OCI-LY7 (cell line): Measurements from ENCODE around the gene TAB2. TPM values are rescaled to one million over a fixed set of nuclear protein-coding genes. Genes with fewer than 3 reads are reported as not detected.

Experiments
- BruUV-seq: library from RNA; stranded (reverse); fragments of 400-500 nt; replicated peaks from 2 replicates; lab custom pipeline; 2021; lab: Mats Ljungman, UMichigan
- CTCF ChIA-PET: fragments of 300-600 bp; sonication (Branson Sonifier 250); formaldehyde crosslinking; loops from one replicate; lab custom pipeline; 2022; ENCODE audit warnings: antibody characterized with exemption; ENCODE audit not compliant: unreplicated experiment; lab: Charles Lee
- POLR2A ChIA-PET: fragments of 300-600 bp; sonication (Branson Sonifier 250); formaldehyde crosslinking; loops from one replicate; lab custom pipeline; 2022; ENCODE audit warnings: antibody characterized with exemption; lab: Charles Lee
- DNase-seq: peaks from one replicate; pipeline ENCODE4 v3.0.0-alpha.2; 2015; ENCODE audit warnings: low spot score
- H2AFZ ChIP-seq: fragments of 200-600 bp; sonication (generic), shearing (Covaris generic); 2 replicates; pipeline ENCODE4 v1.6.1; 2014; ENCODE audit warnings: mild to moderate bottlenecking, antibody characterized with exemption, low read length, moderate library complexity
- H3K27ac ChIP-seq: fragments of 200-600 bp; sonication (generic); 2 replicates; pipeline ENCODE4 v1.5.1; 2014; ENCODE audit warnings: mixed run types, low read depth, mild to moderate bottlenecking, moderate library complexity, low read length, inconsistent platforms; ENCODE audit not compliant: poor library complexity, severe bottlenecking
- H3K36me3 ChIP-seq: fragments of 200-600 bp; sonication (generic); 2 replicates; pipeline ENCODE4 v1.6.1; 2014; ENCODE audit warnings: mild to moderate bottlenecking, antibody characterized with exemption, low read length, moderate library complexity, mixed read lengths; ENCODE audit not compliant: insufficient read depth
- H3K4me1 ChIP-seq: fragments of 200-600 bp; sonication (generic); 2 replicates; pipeline ENCODE4 v1.5.1; 2014; ENCODE audit warnings: mild to moderate bottlenecking, low read length; ENCODE audit not compliant: insufficient read depth, poor library complexity, severe bottlenecking
- H3K4me2 ChIP-seq: fragments of 200-600 bp; sonication (generic); 2 replicates; pipeline ENCODE4 v1.6.1; 2014; ENCODE audit warnings: mild to moderate bottlenecking, low read length
- H3K4me3 ChIP-seq: fragments of 200-600 bp; sonication (generic); 2 replicates; pipeline ENCODE4 v1.5.1; 2014; ENCODE audit warnings: mild to moderate bottlenecking, low read depth, low read length; ENCODE audit not compliant: poor library complexity, severe bottlenecking
- H3K79me2 ChIP-seq: fragments of 200-600 bp; sonication (generic); 2 replicates; pipeline ENCODE4 v1.6.1; 2016; ENCODE audit warnings: low read depth, mild to moderate bottlenecking, low read length, moderate library complexity, mixed read lengths; ENCODE audit not compliant: insufficient read depth
- H3K9me2 ChIP-seq: fragments of 200-600 bp; sonication (generic); 2 replicates; pipeline ENCODE4 v1.6.1; 2016; ENCODE audit warnings: mild to moderate bottlenecking, low read length, mixed read lengths; ENCODE audit not compliant: insufficient read depth
- H3K9me3 ChIP-seq: fragments of 200-600 bp; sonication (generic); 2 replicates; pipeline ENCODE4 v1.6.1; 2014; ENCODE audit warnings: mild to moderate bottlenecking, mixed run types, low read length, mixed read lengths
- H4K20me1 ChIP-seq: fragments of 200-600 bp; sonication (generic); 2 replicates; pipeline ENCODE4 v1.6.1; 2014; ENCODE audit warnings: mild to moderate bottlenecking, antibody characterized with exemption, low read length, moderate library complexity, mixed read lengths; ENCODE audit not compliant: insufficient read depth
- EZH2phosphoT487 ChIP-seq: fragments of 200-600 bp; sonication (generic); IDR thresholded peaks from 2 replicates; pipeline ENCODE4 v1.6.1; 2018; ENCODE audit warnings: low read depth, borderline replicate concordance, mild to moderate bottlenecking, mixed run types, antibody characterized with exemption, low read length, moderate library complexity, mixed read lengths
- intact Hi-C: fragments of 100-400 bp; cut with micrococcal nuclease; formaldehyde crosslinking; loops from one replicate; pipeline ENCODE4 v1.10.0; 2022; ENCODE audit not compliant: unreplicated experiment
- total RNA-seq, 2 experiments: library from RNA; depleted of rRNA in 1 of 2; stranded (reverse); fragments of >200 nt in 1 of 2; shearing (Covaris generic) in 1 of 2; gene quantifications; 2 replicates each; pipeline ENCODE4 v1.2.3, GENCODE V29; 2014 to 2022
- TF ChIP-seq, protein P1 (sequence below): fragments of 200-600 bp; sonication (generic); conservative IDR thresholded peaks from 2 replicates; pipeline ENCODE4 v1.5.1; 2014; ENCODE audit warnings: mild to moderate bottlenecking, antibody characterized with exemption, low read length, moderate library complexity, mixed read lengths

Gene TAB2
- total RNA-seq, 2 experiments from 2014 or later, result 17.3 to 35.8 TPM

DNA sequence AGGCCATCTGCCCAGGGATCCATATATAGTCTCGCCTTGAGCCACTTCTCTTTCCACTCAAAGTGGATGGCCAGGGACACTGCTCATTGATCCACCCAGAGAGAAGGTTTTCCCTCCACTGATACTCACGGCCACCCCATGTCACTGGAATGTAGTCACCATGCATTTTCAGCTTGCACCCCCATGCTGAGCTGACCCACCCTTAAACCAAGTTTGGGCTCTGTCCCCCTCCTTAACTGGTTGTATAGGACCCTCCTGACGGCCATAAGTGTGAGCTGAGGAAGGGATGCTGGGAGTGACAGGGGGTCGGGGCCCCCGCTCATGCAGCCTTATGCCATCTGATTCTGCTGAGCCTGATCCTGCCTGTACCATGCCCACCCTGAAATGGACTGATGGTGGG is 108.2 kb downstream of the TAB2 start:
- ChIA-PET CTCF (interaction anchor here (0.7 to 1.2 kb wide), 2 partner anchors 230 to 344 kb away, joined by 3 read pairs; no protein-coding TSS in a partner anchor), POLR2A (no interaction called here)
- no peaks in the 10 kb centered on the region for H3K4me1 ChIP-seq
- no peaks in the 10 kb centered on the region for H3K9me2 ChIP-seq
- no peaks in the 10 kb centered on the region for H3K36me3 ChIP-seq
- no peaks in the 10 kb centered on the region for H4K20me1 ChIP-seq
- H3K4me2 ChIP-seq, result no peak overlapping the region
- no TSS peak for BruUV-seq
- H2AFZ ChIP-seq, result no peak overlapping the region
- no peak overlapping the region for H3K4me3 ChIP-seq
- DNase-seq, result no peak
- H3K9me3 ChIP-seq, result no peaks in the 10 kb centered on the region
- H3K79me2 ChIP-seq, result no peaks in the 10 kb centered on the region
- TF ChIP-seq, protein P1, sequence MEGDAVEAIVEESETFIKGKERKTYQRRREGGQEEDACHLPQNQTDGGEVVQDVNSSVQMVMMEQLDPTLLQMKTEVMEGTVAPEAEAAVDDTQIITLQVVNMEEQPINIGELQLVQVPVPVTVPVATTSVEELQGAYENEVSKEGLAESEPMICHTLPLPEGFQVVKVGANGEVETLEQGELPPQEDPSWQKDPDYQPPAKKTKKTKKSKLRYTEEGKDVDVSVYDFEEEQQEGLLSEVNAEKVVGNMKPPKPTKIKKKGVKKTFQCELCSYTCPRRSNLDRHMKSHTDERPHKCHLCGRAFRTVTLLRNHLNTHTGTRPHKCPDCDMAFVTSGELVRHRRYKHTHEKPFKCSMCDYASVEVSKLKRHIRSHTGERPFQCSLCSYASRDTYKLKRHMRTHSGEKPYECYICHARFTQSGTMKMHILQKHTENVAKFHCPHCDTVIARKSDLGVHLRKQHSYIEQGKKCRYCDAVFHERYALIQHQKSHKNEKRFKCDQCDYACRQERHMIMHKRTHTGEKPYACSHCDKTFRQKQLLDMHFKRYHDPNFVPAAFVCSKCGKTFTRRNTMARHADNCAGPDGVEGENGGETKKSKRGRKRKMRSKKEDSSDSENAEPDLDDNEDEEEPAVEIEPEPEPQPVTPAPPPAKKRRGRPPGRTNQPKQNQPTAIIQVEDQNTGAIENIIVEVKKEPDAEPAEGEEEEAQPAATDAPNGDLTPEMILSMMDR, result no peak
- no peak for TF ChIP-seq EZH2phosphoT487
- no peak overlapping the region for H3K27ac ChIP-seq
- intact Hi-C loops, result no loop called here

DNA sequence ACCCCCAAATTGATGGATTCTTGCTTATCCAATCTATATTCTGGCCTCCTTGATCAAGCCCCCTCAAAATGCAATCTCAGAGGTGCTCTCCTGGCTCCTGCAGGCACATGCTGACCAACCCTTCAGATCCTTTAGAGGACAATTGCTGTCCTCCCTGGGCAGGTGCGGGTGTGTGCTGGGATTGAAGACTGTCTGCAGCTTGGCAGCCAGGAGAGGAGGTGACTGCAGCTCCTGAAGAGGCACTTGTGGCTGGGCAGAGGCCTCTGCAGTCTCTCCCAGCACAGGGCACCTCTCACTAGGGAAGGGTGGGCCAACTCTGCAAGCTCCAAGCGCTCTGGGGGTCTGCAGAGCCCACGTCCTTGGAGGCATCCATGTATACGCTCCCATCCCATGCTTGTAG is 111.1 kb downstream of the TAB2 start:
- no peak for TF ChIP-seq EZH2phosphoT487
- TF ChIP-seq, protein P1, result no peak
- intact Hi-C loops, result no loop called here
- BruUV-seq, result no TSS peak
- Histone ChIP-seq H3K4me2 (no peak overlapping the region), H3K36me3 (no peaks in the 10 kb centered on the region), H3K9me2 (no peaks in the 10 kb centered on the region), H3K9me3 (no peaks in the 10 kb centered on the region), H3K4me1 (peaks cover 7% of the 10 kb centered on the region), H4K20me1 (no peaks in the 10 kb centered on the region), H3K79me2 (no peaks in the 10 kb centered on the region), H2AFZ (no peak overlapping the region), H3K4me3 (no peak overlapping the region), H3K27ac (no peak overlapping the region)
- no peak for DNase-seq
- POLR2A ChIA-PET, result no interaction called here
- CTCF ChIA-PET, result no interaction called here

DNA sequence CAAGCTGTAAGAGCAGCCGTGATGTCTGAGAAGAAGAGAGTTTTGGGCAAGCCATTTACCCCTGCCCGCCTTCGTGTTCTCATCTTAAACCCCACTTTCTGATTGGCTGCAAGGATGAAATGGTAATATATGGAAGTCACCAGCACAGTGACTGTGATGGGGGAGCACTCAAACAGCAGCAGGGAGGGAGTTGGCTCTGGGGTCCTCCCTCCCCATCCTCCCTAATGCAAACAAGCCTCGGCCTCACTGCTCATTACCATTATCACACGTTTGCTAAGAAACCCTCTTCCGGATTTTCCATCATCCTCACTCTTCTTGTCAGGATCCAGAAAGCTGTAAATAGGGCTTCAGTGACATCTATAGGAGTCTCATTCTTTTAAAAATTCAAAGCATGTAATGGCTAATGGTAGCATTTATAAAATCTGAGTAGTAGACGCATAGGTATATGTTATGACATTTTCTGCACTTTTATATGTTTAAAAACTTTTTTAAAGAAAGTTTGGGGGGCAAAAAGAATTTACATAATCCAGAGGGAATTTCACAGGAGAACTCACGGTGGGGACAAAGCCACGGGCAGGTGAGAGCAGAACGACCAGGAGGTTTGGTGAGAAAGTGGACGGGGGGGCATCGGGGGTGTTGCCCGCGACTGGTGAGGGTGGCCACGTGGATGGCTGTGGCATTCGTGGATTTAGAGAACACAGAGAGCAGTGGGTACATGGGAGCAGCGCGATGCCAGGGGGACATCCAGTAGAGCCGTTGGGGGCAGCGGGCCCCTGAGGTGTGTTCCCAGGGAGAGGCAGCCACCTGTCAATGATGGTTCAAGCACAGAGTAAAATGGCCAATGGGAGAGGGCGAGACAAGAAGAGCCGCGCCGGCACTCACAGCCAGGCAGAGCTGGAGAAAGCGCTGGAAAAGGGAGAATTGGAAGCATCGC is 112.2 kb downstream of the TAB2 start:
- no peaks in the 10 kb centered on the region for H3K36me3 ChIP-seq
- no TSS peak for BruUV-seq
- TF ChIP-seq, protein P1, result 0 out of 2 replicates have a peak, but pooled peaks have one; percentile 27
- no peak for TF ChIP-seq EZH2phosphoT487
- CTCF ChIA-PET, result no interaction called here
- intact Hi-C loops, result no loop called here
- POLR2A ChIA-PET, result no interaction called here
- no peak overlapping the region for H3K4me2 ChIP-seq
- H2AFZ ChIP-seq, result no peak overlapping the region
- no peak overlapping the region for H3K27ac ChIP-seq
- no peak for DNase-seq
- H4K20me1 ChIP-seq, result no peaks in the 10 kb centered on the region
- peaks cover 7% of the 10 kb centered on the region for H3K4me1 ChIP-seq
- no peaks in the 10 kb centered on the region for H3K9me3 ChIP-seq
- no peaks in the 10 kb centered on the region for H3K79me2 ChIP-seq
- H3K4me3 ChIP-seq, result no peak overlapping the region
- H3K9me2 ChIP-seq, result no peaks in the 10 kb centered on the region
